Measurements from ENCODE around the gene PPP1R2. TPM values are rescaled to one million over a fixed set of nuclear protein-coding genes. Genes with fewer than 3 reads are reported as not detected.

Gene PPP1R2
- total and polyA plus RNA-seq, 9 of the 15 experiments (the other 6 are each of a cell fraction or from before 2014, with no cell fraction given): 9.4 to 115 (median 40.3) TPM

- no peak for TF ChIP-seq JUNB (CRISPR knock-in tag; conservative IDR thresholded peaks at IDR 0.05)
- TF ChIP-seq ZNF511 (CRISPR knock-in tag; IDR thresholded peaks at IDR 0.05): no peak; the same call in 1 of the 2 replicates
- no peak; a peak in 2 of 4 replicates for TF ChIP-seq MAZ (CRISPR knock-in tag; conservative IDR thresholded peaks at IDR 0.05 in 1 of 2, IDR thresholded peaks at IDR 0.05 in 1 of 2)
- TF ChIP-seq PREB (CRISPR knock-in tag; IDR thresholded peaks at IDR 0.05): 0 out of 2 replicates have a peak, but pooled peaks have one; percentile 58
- peak in 1 of 2 experiments; percentile 60 for TF ChIP-seq NRF1 (conservative IDR thresholded peaks at IDR 0.05 in 1 of 2, IDR thresholded peaks at IDR 0.05 in 1 of 2)
- peak; percentile 84 for TF ChIP-seq ZNF407 (IDR thresholded peaks at IDR 0.05; ENCODE audit: low read depth)
- TF ChIP-seq ETV6 (IDR thresholded peaks at IDR 0.05; ENCODE audit: borderline replicate concordance in 1 of 2, low read depth in 2 of 2, low read length in 1 of 2): no peak
- no peak for TF ChIP-seq ETV6 (CRISPR knock-in tag; IDR thresholded peaks at IDR 0.05; ENCODE audit: borderline replicate concordance)
- peak; percentile 42; the same call in 1 of the 2 replicates for TF ChIP-seq JUND (IDR thresholded peaks at IDR 0.05; ENCODE audit: borderline replicate concordance, low read depth, low read length)
- TF ChIP-seq JUND (tag; IDR thresholded peaks at IDR 0.05; ENCODE audit: borderline replicate concordance, low read depth, low read length): no peak; the same call in 2 of the 3 replicates
- TF ChIP-seq PHF8 (IDR thresholded peaks at IDR 0.05; ENCODE audit: borderline replicate concordance, low read length): peak; percentile 8; the same call in 1 of the 2 replicates
- peak in 1 of 2 experiments; percentile 56; a peak in 2 of 4 replicates for TF ChIP-seq FOXA3 (CRISPR knock-in tag; conservative IDR thresholded peaks at IDR 0.05 in 1 of 2, IDR thresholded peaks at IDR 0.05 in 1 of 2)
- 0 out of 4 replicates have a peak, but pooled peaks of 1 of the 2 experiments have one; percentile 20 for TF ChIP-seq ARNT (IDR thresholded peaks at IDR 0.05)
- TF ChIP-seq VEZF1 (CRISPR knock-in tag; IDR thresholded peaks at IDR 0.05): peak; percentile 2; the same call in 1 of the 2 replicates
These were observed 540 bp upstream of the PPP1R2 start (continued) for GRCh38 chr3:195543500-195544229.

Data from K562 (cell line).